Measurements from ENCODE around the gene CUL7.

Gene CUL7

GRCh38 chr6:43055966-43056365 is 2.3 kb upstream of the CUL7 start:
- DNase-seq (ENCODE audit: low read depth): no peak
- no peak overlapping the region for H3K4me3 ChIP-seq (ENCODE audit: low read depth, low read length)
- TF ChIP-seq CTCF (IDR thresholded peaks at IDR 0.05; ENCODE audit: control insufficient read depth, extremely low read depth, insufficient read depth): no peak

GRCh38 chr6:43054206-43054943 is 724 bp upstream of the CUL7 start:
- H3K4me3 ChIP-seq (ENCODE audit: low read depth, low read length): peak overlapping the region; percentile 94
- DNase-seq (ENCODE audit: low read depth): no peak
- TF ChIP-seq CTCF (IDR thresholded peaks at IDR 0.05; ENCODE audit: control insufficient read depth, extremely low read depth, insufficient read depth): no peak

GRCh38 chr6:43052842-43053544 is 658 bp downstream of the CUL7 start:
- no peak for TF ChIP-seq CTCF (IDR thresholded peaks at IDR 0.05; ENCODE audit: control insufficient read depth, extremely low read depth, insufficient read depth)
- DNase-seq (ENCODE audit: low read depth): no peak
- peak overlapping the region; percentile 94 for H3K4me3 ChIP-seq (ENCODE audit: low read depth, low read length)

GRCh38 chr6:43052225-43052841 is 1.3 kb downstream of the CUL7 start:
- no peak for DNase-seq (ENCODE audit: low read depth)
- TF ChIP-seq CTCF (IDR thresholded peaks at IDR 0.05; ENCODE audit: control insufficient read depth, extremely low read depth, insufficient read depth): no peak
- peak overlapping the region; percentile 94 for H3K4me3 ChIP-seq (ENCODE audit: low read depth, low read length)

- H3K4me3 ChIP-seq (ENCODE audit: low read depth, low read length): no peak overlapping the region
- DNase-seq (ENCODE audit: low read depth): no peak
Measured at GRCh38 chr6:43050981-43051380, 2.7 kb downstream of the CUL7 start.

GRCh38 chr6:43047998-43048397 is 5.7 kb downstream of the CUL7 start:
- H3K4me3 ChIP-seq (ENCODE audit: low read depth, low read length): no peak overlapping the region
- no peak for TF ChIP-seq CTCF (IDR thresholded peaks at IDR 0.05; ENCODE audit: control insufficient read depth, extremely low read depth, insufficient read depth)
- no peak for DNase-seq (ENCODE audit: low read depth)

More at GRCh38 chr6:43050981-43051380, 2.7 kb downstream of the CUL7 start:
- TF ChIP-seq CTCF (IDR thresholded peaks at IDR 0.05; ENCODE audit: control insufficient read depth, extremely low read depth, insufficient read depth): no peak
